Measurements from ENCODE around the gene KLHL1.

Gene KLHL1

GRCh38 chr13:69857183-69857821 lies 250.9 kb downstream of the KLHL1 start:
- DNase-seq = peak; percentile 81

DNA sequence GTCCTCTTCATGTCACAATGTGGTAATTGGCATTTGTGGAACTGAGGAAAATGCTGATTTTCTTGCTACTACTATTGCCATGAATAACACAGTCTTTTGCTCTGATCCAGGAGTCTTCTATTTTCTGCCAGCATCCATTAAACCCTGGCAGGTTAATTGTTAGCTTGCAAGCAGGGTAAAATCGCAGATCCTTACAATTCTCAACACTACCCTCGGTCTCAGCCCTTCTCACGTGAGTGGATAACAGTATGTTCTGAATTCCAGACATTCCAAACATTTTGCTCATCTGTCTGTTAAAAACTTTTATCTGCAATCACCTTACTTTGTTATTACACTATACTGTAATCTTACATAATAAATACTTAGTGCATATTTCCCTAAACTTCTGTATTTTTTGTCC lies 251.9 kb downstream of the KLHL1 start:
- no peak for DNase-seq

DNA sequence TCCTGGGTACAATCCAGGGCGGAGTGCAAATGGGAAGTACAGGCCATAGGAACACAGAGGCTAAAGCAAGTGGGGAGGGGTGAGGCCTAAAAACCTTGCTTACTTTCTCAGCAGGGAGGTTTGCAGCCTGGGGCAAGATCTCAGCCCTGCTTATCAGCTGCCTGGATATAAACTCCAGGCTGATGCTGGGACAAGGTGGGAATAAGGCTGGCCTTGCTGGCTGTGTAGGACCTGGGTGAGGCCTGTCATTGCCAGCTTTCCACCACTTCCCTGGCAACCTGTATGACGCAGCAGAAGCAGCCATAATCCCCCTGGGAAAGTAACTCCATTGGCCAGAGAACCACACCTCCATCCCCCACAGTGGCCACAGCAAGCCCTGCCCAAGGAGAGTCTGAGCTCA lies 279.7 kb downstream of the KLHL1 start:
- no peak for DNase-seq

- no peak for DNase-seq
These were observed 288.1 kb downstream of the KLHL1 start for GRCh38 chr13:69820180-69820579.

GRCh38 chr13:69817333-69817869 lies 290.9 kb downstream of the KLHL1 start:
- no peak for DNase-seq

DNA sequence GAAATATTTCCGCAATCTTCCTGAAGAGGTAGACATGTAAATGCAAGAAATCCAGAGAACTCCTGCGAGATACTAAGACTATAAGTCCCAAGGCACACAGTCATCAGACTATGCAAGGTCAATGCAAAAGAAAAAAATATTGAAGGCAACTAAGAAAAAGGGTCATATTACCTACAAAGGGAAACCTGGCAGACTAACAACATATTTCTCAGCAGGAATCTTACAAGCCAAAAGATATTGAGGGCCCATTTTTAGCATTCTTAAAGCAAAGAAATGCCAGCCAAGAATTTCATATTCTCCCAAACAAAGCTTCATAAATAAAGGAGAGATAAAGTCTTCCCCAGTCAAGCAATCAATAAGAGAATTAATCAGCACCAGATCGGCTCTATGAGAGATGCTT lies 299.1 kb downstream of the KLHL1 start:
- DNase-seq = no peak

DNA sequence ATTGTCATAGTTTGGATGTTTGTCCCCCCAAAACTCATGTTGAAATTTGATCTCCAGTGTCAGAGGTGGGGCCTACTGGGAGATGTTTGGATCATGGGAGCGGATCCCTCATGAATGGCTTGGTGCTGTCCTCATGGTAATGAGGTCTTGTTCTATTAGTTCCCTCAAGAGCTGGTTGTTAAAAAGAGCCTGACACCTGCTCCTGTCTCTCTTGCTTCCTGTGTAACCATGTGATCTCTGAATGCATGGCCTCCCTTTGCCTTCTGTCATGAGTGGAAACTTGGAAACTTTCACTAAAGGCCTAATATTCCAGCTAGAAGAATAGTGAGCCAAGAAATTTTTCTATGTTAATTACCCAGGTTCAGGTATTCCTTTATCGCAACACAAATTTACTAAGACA lies 312.0 kb downstream of the KLHL1 start:
- DNase-seq = no peak

GRCh38 chr13:69793783-69794453 lies 314.3 kb downstream of the KLHL1 start:
- no peak for DNase-seq

GRCh38 chr13:69776937-69777336 lies 331.3 kb downstream of the KLHL1 start:
- DNase-seq = no peak

GRCh38 chr13:69769608-69770007 lies 338.6 kb downstream of the KLHL1 start:
- no peak for DNase-seq

GRCh38 chr13:69761581-69761980 lies 346.7 kb downstream of the KLHL1 start:
- no peak for DNase-seq

GRCh38 chr13:69755101-69755500 lies 353.2 kb downstream of the KLHL1 start:
- DNase-seq = no peak

GRCh38 chr13:69751259-69751658 lies 357.0 kb downstream of the KLHL1 start:
- no peak for DNase-seq

- no peak for DNase-seq
These were observed 370.9 kb downstream of the KLHL1 start for GRCh38 chr13:69737129-69737935.

DNA sequence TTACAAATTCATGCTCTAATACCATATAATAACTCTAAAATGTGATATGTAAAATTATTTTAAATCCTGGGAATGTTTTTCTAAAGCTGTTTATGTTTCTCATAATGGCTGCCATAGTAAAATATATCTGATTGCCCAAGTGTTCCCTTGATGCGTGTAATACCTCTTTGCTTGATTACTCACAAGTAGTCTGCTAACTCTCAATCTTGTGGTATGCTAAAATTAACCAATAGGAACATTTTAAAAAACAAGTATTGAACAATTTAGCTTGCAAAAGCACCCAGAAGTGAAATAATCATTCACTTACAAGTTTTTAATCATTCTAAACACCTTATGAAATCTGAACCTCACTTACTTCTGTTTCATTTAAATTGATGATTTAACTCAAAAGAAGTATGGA lies 386.6 kb downstream of the KLHL1 start:
- no peak for DNase-seq

- no peak for DNase-seq
These were observed 387.8 kb downstream of the KLHL1 start for GRCh38 chr13:69720278-69720983.

GRCh38 chr13:69706807-69707206 lies 401.4 kb downstream of the KLHL1 start:
- no peak for DNase-seq

DNA sequence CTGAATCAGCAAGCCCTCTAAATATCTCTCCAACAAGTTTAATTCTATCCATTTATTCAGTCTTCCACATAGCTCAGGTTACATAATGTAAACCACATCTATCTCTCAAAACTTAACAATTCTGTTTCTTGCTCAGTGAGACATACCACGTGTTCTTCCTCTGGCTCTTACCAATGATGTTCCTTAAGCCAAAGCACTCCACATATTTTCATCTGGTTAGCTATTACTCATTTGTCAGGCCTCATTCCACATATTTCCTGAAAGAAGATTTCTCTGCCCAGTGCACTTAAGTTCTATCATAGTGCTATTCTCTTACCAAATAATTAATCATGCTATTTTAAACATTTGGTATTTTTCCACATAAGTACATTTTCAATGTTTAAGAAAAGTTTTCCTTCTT lies 403.9 kb downstream of the KLHL1 start:
- DNase-seq = no peak

DNA sequence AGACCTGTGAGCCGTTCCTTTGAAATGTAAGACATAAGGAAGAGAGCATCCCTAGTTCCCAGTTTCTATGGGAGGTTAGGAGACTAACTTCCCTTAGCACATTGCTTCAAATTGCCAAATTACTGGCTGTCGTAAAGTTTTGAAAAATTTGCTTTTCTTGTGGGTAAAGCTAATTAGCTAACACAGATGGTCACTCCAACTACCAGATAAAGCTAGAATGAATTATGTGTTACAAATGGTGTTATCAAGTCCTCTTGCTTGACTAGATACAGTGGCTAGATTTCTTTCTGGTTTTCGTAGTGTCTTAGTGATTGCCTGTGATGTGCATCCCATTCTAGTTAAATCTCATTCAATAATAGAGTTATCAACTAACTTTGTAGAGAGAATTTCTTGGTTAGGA lies 417.3 kb downstream of the KLHL1 start:
- DNase-seq = no peak

- peak; percentile 32 for DNase-seq
These were observed 424.1 kb downstream of the KLHL1 start for GRCh38 chr13:69683921-69684686.

DNA sequence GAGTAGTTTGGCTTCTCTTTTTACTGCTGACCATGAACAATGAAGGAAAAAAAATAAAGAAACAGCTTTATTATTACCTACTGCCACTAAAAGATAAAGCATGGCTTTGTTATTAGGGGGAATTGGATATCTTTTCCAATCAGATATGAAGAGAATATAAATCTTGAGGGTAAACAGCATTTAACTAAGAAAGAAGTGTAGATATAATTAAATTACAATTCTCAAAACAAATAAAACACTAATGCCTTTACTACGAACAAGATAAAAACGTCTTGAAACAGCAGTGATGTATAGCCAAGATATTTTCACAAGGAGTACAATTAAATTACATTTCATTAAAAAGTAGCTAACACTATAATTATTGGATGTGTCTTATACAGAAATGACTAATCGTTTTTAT lies 426.5 kb downstream of the KLHL1 start:
- DNase-seq = no peak

- no peak for DNase-seq
These were observed 430.9 kb downstream of the KLHL1 start for GRCh38 chr13:69677343-69677742.

Data from hematopoietic multipotent progenitor cell treated with erythropoietin and hydrocortisone succinate and interleukin-3 and kit ligand, for 4 days (in vitro differentiated cells).